Ishikawa (cell line): ENCODE data around the gene ACER3.

Source experiments
- CEBPB ChIP-seq: IDR thresholded peaks from 2 replicates; pipeline ENCODE4 v1.6.1; 2012
- CREB1 ChIP-seq: IDR thresholded peaks from 2 replicates; pipeline ENCODE4 v1.6.1; 2012; ENCODE audit warnings: low read depth
- EGR1 ChIP-seq: IDR thresholded peaks from 2 replicates; pipeline ENCODE4 v1.6.1; 2012
- EP300 ChIP-seq: IDR thresholded peaks from 2 replicates; pipeline ENCODE4 v1.6.1; 2012; ENCODE audit warnings: borderline replicate concordance
- FOXM1 ChIP-seq: IDR thresholded peaks from 2 replicates; pipeline ENCODE4 v1.6.1; 2012; ENCODE audit warnings: low read depth, borderline replicate concordance
- MAX ChIP-seq: IDR thresholded peaks from 2 replicates; pipeline ENCODE4 v1.6.1; 2012
- NFIC ChIP-seq: IDR thresholded peaks from 2 replicates; pipeline ENCODE4 v1.6.1; 2012
- RAD21 ChIP-seq: IDR thresholded peaks from 2 replicates; pipeline ENCODE4 v1.6.1; 2012; ENCODE audit warnings: low read depth
- REST ChIP-seq: IDR thresholded peaks from 2 replicates; pipeline ENCODE4 v1.6.1; 2012; ENCODE audit warnings: low read depth, mild to moderate bottlenecking
- TAF1 ChIP-seq: IDR thresholded peaks from 2 replicates; pipeline ENCODE4 v1.6.1; 2012; ENCODE audit warnings: low read depth, mild to moderate bottlenecking
- TCF12 ChIP-seq: IDR thresholded peaks from 2 replicates; pipeline ENCODE4 v1.6.1; 2012; ENCODE audit warnings: low read depth
- TEAD4 ChIP-seq: IDR thresholded peaks from 2 replicates; pipeline ENCODE4 v1.6.1; 2012
- USF1 ChIP-seq: IDR thresholded peaks from 2 replicates; pipeline ENCODE4 v1.6.1; 2012
- YY1 ChIP-seq: IDR thresholded peaks from 2 replicates; pipeline ENCODE4 v1.6.1; 2012; ENCODE audit warnings: low read depth
- ZBTB7A ChIP-seq: IDR thresholded peaks from 2 replicates; pipeline ENCODE4 v1.6.1; 2012; ENCODE audit warnings: low read depth

Gene ACER3

GRCh38 chr11:76939219-76939631, 78.5 kb downstream of the ACER3 start:
- no peak for TF ChIP-seq USF1

- TF ChIP-seq ZBTB7A (no peak), YY1 (no peak), TEAD4 (no peak), MAX (no peak), FOXM1 (no peak), EP300 (no peak), NFIC (no peak), USF1 (no peak), TAF1 (no peak), REST (no peak)
These were observed 83.5 kb downstream of the ACER3 start for GRCh38 chr11:76944225-76944624.

GRCh38 chr11:76946223-76946622, 85.5 kb downstream of the ACER3 start:
- no peak for TF ChIP-seq CEBPB
- TF ChIP-seq CREB1 = no peak
- TF ChIP-seq EGR1 = no peak
- TF ChIP-seq FOXM1 = no peak
- TF ChIP-seq EP300 = no peak
- TF ChIP-seq USF1 = no peak
- TF ChIP-seq TEAD4 = no peak

GRCh38 chr11:76947190-76947589, 86.5 kb downstream of the ACER3 start:
- TF ChIP-seq TAF1 = no peak
- no peak for TF ChIP-seq NFIC
- no peak for TF ChIP-seq REST
- no peak for TF ChIP-seq RAD21
- TF ChIP-seq EP300 = no peak
- TF ChIP-seq CREB1 = no peak
- no peak for TF ChIP-seq TEAD4
- TF ChIP-seq CEBPB = no peak
- TF ChIP-seq FOXM1 = no peak
- no peak for TF ChIP-seq EGR1
- TF ChIP-seq TCF12 = no peak
- TF ChIP-seq YY1 = no peak
- no peak for TF ChIP-seq USF1
- TF ChIP-seq MAX = no peak
- TF ChIP-seq ZBTB7A = no peak

GRCh38 chr11:76947800-76948199, 87.1 kb downstream of the ACER3 start:
- TF ChIP-seq TAF1 (no peak), MAX (no peak), TEAD4 (no peak), CEBPB (no peak), FOXM1 (no peak), TCF12 (no peak), RAD21 (no peak), CREB1 (no peak), REST (no peak), EGR1 (no peak), YY1 (no peak), USF1 (no peak)
